Measurements from ENCODE around the gene DEFB132. TPM values are rescaled to one million over a fixed set of nuclear protein-coding genes. Genes with fewer than 3 reads are reported as not detected.

DEFB132 gene
- total and polyA plus RNA-seq, 9 of the 15 experiments (the other 6 are each of a cell fraction or from before 2014, with no cell fraction given), result not detected

DNA sequence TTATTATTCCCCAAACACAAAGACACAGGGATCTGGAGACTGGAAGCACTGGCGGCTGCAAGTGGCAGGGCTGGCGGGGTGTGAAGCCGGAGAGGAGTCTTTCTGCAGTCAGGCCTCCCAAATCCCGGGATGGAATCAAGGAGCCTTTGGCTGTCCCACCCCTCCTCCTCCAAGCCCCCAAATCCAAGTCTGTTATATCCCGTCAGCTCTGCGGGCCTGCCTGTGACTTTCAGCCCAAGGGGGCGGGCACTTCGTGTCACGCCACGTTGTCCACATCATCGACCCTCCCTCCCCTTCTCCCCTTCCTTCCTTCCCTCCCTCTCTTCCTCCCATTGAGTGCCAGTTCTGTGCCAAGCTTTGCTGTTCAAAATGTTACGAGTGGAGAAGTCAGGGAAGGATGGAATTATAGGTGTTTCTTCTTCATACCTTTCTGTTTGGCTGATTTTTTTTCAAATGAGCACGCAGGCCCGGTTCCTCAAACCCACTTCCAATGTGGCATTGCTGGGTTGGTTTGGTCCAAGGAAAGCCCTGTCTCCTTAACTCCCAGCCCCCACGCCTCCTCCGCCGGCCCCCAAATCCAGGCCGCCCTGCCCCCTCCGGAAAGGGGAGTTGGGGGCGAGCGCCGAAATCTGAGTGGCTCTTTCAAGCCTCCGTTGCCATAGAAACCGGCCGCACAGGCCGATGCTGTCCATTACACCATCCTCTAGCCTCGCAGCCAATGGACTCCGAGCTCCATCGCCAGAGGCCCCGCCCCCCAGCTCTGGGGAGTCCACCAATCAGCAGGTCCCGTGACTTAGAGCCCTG is 52.5 kb downstream of the DEFB132 start:
- H3K36me3 ChIP-seq (ENCODE audit: control insufficient read depth, insufficient read depth, low read length), result no peaks in the 10 kb centered on the region
- H4K20me1 ChIP-seq (replicated peaks; ENCODE audit: control insufficient read depth, insufficient read depth, low read length), result no peaks in the 10 kb centered on the region
- H3K4me2 ChIP-seq (ENCODE audit: insufficient read depth, low read length), result no peak overlapping the region
- peak; percentile 89 for ATAC-seq
- no peak overlapping the region for H3K4me3 ChIP-seq
- H3K9me1 ChIP-seq (ENCODE audit: control insufficient read depth, insufficient read depth, low read length), result no peaks in the 10 kb centered on the region
- in situ Hi-C loops (cut with MboI) (no loop called here), intact Hi-C loops (cut with micrococcal nuclease) (no loop called here)
- no peaks in the 10 kb centered on the region for H3K79me2 ChIP-seq (ENCODE audit: control insufficient read depth, insufficient read depth, low read length)
- peak overlapping the region; percentile 76 for H2AFZ ChIP-seq (ENCODE audit: low read depth, low read length)
- 0 out of 4 replicates have a peak overlapping the region, but pooled peaks of 1 of the 2 experiments have one; percentile 45 for H3K9ac ChIP-seq (ENCODE audit: insufficient read depth in 1 of 2, low read depth in 2 of 2, low read length in 2 of 2)
- H3K27me3 ChIP-seq (ENCODE audit: control insufficient read depth in 2 of 2, insufficient read depth in 2 of 2, low read length in 2 of 2), result no peaks in the 10 kb centered on the region
- TF ChIP-seq, protein P1, sequence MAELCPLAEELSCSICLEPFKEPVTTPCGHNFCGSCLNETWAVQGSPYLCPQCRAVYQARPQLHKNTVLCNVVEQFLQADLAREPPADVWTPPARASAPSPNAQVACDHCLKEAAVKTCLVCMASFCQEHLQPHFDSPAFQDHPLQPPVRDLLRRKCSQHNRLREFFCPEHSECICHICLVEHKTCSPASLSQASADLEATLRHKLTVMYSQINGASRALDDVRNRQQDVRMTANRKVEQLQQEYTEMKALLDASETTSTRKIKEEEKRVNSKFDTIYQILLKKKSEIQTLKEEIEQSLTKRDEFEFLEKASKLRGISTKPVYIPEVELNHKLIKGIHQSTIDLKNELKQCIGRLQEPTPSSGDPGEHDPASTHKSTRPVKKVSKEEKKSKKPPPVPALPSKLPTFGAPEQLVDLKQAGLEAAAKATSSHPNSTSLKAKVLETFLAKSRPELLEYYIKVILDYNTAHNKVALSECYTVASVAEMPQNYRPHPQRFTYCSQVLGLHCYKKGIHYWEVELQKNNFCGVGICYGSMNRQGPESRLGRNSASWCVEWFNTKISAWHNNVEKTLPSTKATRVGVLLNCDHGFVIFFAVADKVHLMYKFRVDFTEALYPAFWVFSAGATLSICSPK (IDR thresholded peaks at IDR 0.05; ENCODE audit: borderline replicate concordance), result no peak
- TF ChIP-seq CBX1 (IDR thresholded peaks at IDR 0.05; ENCODE audit: low read depth), result no peak
- no peak for TF ChIP-seq KAT7 (CRISPR knock-in tag; IDR thresholded peaks at IDR 0.05; ENCODE audit: borderline replicate concordance)
- TF ChIP-seq RFX1 (IDR thresholded peaks at IDR 0.05), result peak; percentile 84
- TF ChIP-seq, protein P2, sequence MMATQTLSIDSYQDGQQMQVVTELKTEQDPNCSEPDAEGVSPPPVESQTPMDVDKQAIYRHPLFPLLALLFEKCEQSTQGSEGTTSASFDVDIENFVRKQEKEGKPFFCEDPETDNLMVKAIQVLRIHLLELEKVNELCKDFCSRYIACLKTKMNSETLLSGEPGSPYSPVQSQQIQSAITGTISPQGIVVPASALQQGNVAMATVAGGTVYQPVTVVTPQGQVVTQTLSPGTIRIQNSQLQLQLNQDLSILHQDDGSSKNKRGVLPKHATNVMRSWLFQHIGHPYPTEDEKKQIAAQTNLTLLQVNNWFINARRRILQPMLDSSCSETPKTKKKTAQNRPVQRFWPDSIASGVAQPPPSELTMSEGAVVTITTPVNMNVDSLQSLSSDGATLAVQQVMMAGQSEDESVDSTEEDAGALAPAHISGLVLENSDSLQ (IDR thresholded peaks at IDR 0.05), result peak; percentile 68
- TF ChIP-seq ASH1L (IDR thresholded peaks at IDR 0.05; ENCODE audit: borderline replicate concordance, low read depth, partially characterized antibody), result no peak
- peaks cover 0 to 4% of the 10 kb centered on the region in 2 experiments; a peak in 2 of 5 replicates for H3K4me1 ChIP-seq (replicated peaks in 1 of 2; ENCODE audit: control insufficient read depth in 2 of 2, insufficient read depth in 2 of 2, low read length in 2 of 2)
- no peaks in the 10 kb centered on the region for H3K9me3 ChIP-seq (replicated peaks; ENCODE audit: control insufficient read depth, insufficient read depth, low read depth, low read length)
- CTCF ChIA-PET (ENCODE audit: low intra/inter-chr PET ratio), result no interaction called here
- peak; percentile 29 to 76 (median 66) for DNase-seq (ENCODE audit: extremely low read depth in 1 of 4, low spot score in 3 of 4)
- POLR2A ChIA-PET, result interaction anchor here (0.7 kb wide), 1 partner anchor 466 kb away, joined by 3 read pairs; no protein-coding TSS in a partner anchor
- WGBS (ENCODE audit: insufficient coverage, low coverage, missing lambda C conversion rate), result 83% methylated on average over 9 of the region's 31 CpGs
- no peak overlapping the region for H3K27ac ChIP-seq (ENCODE audit: extremely low read depth, low read depth, low read length)
- no peak for FAIRE-seq
- BruUV-seq (replicated peaks), result no TSS peak
